HepG2 (cell line): ENCODE measurements around the gene SRRM2. TPM values are rescaled to one million over a fixed set of nuclear protein-coding genes. Genes with fewer than 3 reads are reported as not detected.
A peak's percentile ranks its signal among the peaks of the same experiment; 100 is the strongest.

Experiments
- GATA4 ChIP-seq: sonication (generic); IDR thresholded peaks from 2 replicates; pipeline ENCODE4 v1.6.1; 2016; ENCODE audit warnings: antibody characterized with exemption, low read depth, borderline replicate concordance
- HOXA3 ChIP-seq: sonication (generic); formaldehyde crosslinking; IDR thresholded peaks from 2 replicates; pipeline ENCODE4 v1.5.0; 2020; ENCODE audit warnings: missing genetic modification reagents
- MAZ ChIP-seq, 2 experiments: sonication (generic) in 1 of 2; formaldehyde crosslinking in 1 of 2; IDR thresholded peaks; 2 replicates each; pipeline versions ENCODE4 v1.5.0 to v1.6.1; 2012 to 2020; ENCODE audit warnings: low read depth in 2 of 2, mild to moderate bottlenecking in 2 of 2, borderline replicate concordance in 1 of 2, improper control_type of control experiment in 1 of 2, low read length in 1 of 2, missing genetic modification reagents in 1 of 2, moderate library complexity in 1 of 2
- MIER2 ChIP-seq: IDR thresholded peaks from 2 replicates; pipeline ENCODE4 v1.6.1; 2016; ENCODE audit warnings: missing biosample characterization, missing genetic modification reagents
- MTA1 ChIP-seq: sonication (generic); formaldehyde crosslinking; IDR thresholded peaks from 2 replicates; pipeline ENCODE4 v1.4.0; 2020; ENCODE audit warnings: missing genetic modification reagents, mild to moderate bottlenecking, borderline replicate concordance
- PHB2 ChIP-seq: fragments of 450-650 bp; IDR thresholded peaks from 2 replicates; pipeline ENCODE4 v1.6.1; 2018; ENCODE audit not compliant: partially characterized antibody
- POGZ ChIP-seq: sonication (generic); formaldehyde crosslinking; IDR thresholded peaks from 2 replicates; pipeline ENCODE4 v1.4.0; 2020; ENCODE audit warnings: mild to moderate bottlenecking, missing genetic modification reagents
- PRMT3 ChIP-seq: sonication (generic); formaldehyde crosslinking; IDR thresholded peaks from 2 replicates; pipeline ENCODE4 v1.8.1; 2022; ENCODE audit warnings: low read depth, mild to moderate bottlenecking, moderate library complexity, missing genetic modification reagents, borderline replicate concordance
- REPIN1 ChIP-seq: sonication (generic); formaldehyde crosslinking; IDR thresholded peaks from 2 replicates; pipeline ENCODE4 v1.8.0; 2022; ENCODE audit warnings: missing genetic modification reagents, low read depth, mild to moderate bottlenecking, borderline replicate concordance
- SIX4 ChIP-seq: sonication (generic); formaldehyde crosslinking; IDR thresholded peaks from 2 replicates; pipeline ENCODE4 v1.4.0; 2020; ENCODE audit warnings: missing genetic modification reagents
- YY1 ChIP-seq: IDR thresholded peaks from 2 replicates; pipeline ENCODE4 v1.6.1; 2011; ENCODE audit warnings: low read length, low read depth, moderate library complexity, mild to moderate bottlenecking; ENCODE audit not compliant: insufficient read depth, insufficient replicate concordance
- ZNF430 ChIP-seq: sonication (generic); formaldehyde crosslinking; IDR thresholded peaks from 2 replicates; pipeline ENCODE4 v1.9.0; 2021; ENCODE audit warnings: mild to moderate bottlenecking, missing genetic modification reagents
- ZNF44 ChIP-seq: sonication (generic); formaldehyde crosslinking; IDR thresholded peaks from 2 replicates; pipeline ENCODE4 v1.5.1; 2020; ENCODE audit warnings: mild to moderate bottlenecking, missing genetic modification reagents
- ZNF441 ChIP-seq: sonication (generic); formaldehyde crosslinking; IDR thresholded peaks from 2 replicates; pipeline ENCODE4 v1.7.0; 2021; ENCODE audit warnings: missing genetic modification reagents, borderline replicate concordance
- ZNF446 ChIP-seq: sonication (generic); formaldehyde crosslinking; IDR thresholded peaks from 2 replicates; pipeline ENCODE4 v1.5.0; 2020; ENCODE audit warnings: mild to moderate bottlenecking, missing genetic modification reagents
- ZNF546 ChIP-seq: sonication (generic); formaldehyde crosslinking; conservative IDR thresholded peaks from 2 replicates; pipeline ENCODE4 v1.8.1; 2023; ENCODE audit warnings: mild to moderate bottlenecking, missing genetic modification reagents
- ZNF577 ChIP-seq: sonication (generic); formaldehyde crosslinking; IDR thresholded peaks from 2 replicates; pipeline ENCODE4 v1.4.0; 2020; ENCODE audit warnings: mild to moderate bottlenecking, low read depth, missing genetic modification reagents, borderline replicate concordance
- ZNF891 ChIP-seq: sonication (generic); formaldehyde crosslinking; IDR thresholded peaks from 2 replicates; pipeline ENCODE4 v1.5.0; 2020; ENCODE audit warnings: mild to moderate bottlenecking, missing genetic modification reagents
- ZSCAN25 ChIP-seq: sonication (generic); formaldehyde crosslinking; IDR thresholded peaks from 2 replicates; pipeline ENCODE4 v1.8.0; 2022; ENCODE audit warnings: mild to moderate bottlenecking, missing genetic modification reagents
- polyA plus RNA-seq, 8 experiments: library from polyadenylated mRNA; depleted of rRNA in 3 of 8; stranded (reverse) in 7 of 8; unstranded in 1 of 8; fragments of >200 nt; fragmentation: Illumina TruSeq in 4 of 8; extraction: Trizol in 4 of 8; gene quantifications; 2 replicates each; pipeline versions ENCODE4 v1.2.1 to v1.2.3, GENCODE V29; 2011 to 2016; ENCODE audit warnings: low read depth in 4 of 8, missing spikeins in 1 of 8, mixed read lengths in 1 of 8; ENCODE audit not compliant: insufficient read depth in 1 of 8
- total RNA-seq, 5 experiments: library from RNA; depleted of rRNA; stranded (reverse); fragments of >200 nt; fragmentation: Illumina TruSeq; extraction: Trizol; gene quantifications; 2 replicates each; pipeline ENCODE4 v1.2.3, GENCODE V29; 2016; ENCODE audit warnings: low read depth in 1 of 5
- TF ChIP-seq, protein P1 (sequence below): sonication (generic); formaldehyde crosslinking; IDR thresholded peaks from 2 replicates; pipeline ENCODE4 v1.5.1; 2020; ENCODE audit warnings: missing genetic modification reagents, mild to moderate bottlenecking, borderline replicate concordance
- TF ChIP-seq, protein P2 (sequence below): sonication (generic); formaldehyde crosslinking; IDR thresholded peaks from 2 replicates; pipeline ENCODE4 v1.5.1; 2020; ENCODE audit warnings: mild to moderate bottlenecking, moderate library complexity, missing genetic modification reagents
- TF ChIP-seq, protein P3 (sequence below): sonication (generic); formaldehyde crosslinking; IDR thresholded peaks from 2 replicates; pipeline ENCODE4 v1.8.1; 2023; ENCODE audit warnings: mild to moderate bottlenecking, missing genetic modification reagents
- TF ChIP-seq, protein P4 (sequence below): sonication (generic); formaldehyde crosslinking; IDR thresholded peaks from 2 replicates; pipeline ENCODE4 v1.5.0; 2020; ENCODE audit warnings: missing genetic modification reagents, mild to moderate bottlenecking, borderline replicate concordance

SRRM2 gene
- total and polyA plus RNA-seq, 2 of the 13 experiments (the other 11 are each of a cell fraction or from before 2014, with no cell fraction given): 50.4 to 112 TPM

DNA sequence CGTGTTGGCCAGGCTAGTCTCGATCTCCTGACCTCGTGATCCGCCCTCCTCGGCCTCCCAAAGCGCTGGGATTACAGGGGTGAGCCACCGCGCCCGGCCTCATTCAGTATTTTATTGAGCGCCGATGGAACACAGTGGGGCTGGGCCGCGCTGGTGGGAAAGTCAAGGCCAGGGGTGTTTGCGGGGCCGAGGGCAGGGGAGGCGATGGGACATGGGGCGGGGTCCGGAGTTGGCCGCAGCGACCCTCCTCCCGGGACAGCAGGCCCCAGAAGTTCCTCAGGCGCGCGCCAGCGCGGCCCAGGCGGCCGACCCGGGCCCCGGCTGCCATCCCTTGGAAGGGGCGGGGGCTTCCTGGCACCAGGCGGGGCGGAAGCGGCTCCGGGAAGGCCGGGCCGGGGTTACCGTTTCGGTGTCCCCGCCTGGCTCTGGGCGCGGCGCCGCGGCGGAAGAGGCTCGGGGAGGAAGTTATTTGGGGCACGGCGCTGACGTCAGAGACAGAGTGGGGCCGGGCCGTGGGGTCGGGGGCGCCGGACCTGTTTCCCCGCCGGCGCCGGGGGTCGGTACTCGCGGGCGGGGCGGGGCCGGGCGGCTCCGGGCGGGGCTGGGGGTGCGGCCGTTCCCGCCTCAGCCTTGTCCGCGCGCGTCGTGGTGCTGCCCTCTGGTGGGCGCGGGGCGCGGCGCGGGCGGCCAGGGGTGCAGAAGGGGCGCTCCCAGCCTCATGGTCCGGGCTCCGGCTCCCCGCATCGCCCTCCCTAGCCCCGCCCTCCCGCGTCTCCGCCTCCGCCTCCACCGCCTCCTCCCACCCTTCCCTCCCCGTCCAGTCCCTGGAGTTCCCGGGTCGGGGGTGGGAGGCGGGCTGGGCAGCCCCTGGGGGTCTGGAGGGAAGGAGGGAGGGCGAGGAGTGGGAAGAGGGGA is 31.5 kb upstream of the SRRM2 start (continued):
- no peak for TF ChIP-seq POGZ (CRISPR knock-in tag)
- no peak for TF ChIP-seq PRMT3 (CRISPR knock-in tag)
- TF ChIP-seq REPIN1 (CRISPR knock-in tag): no peak; the same call in 1 of the 2 replicates
- TF ChIP-seq, protein P1, sequence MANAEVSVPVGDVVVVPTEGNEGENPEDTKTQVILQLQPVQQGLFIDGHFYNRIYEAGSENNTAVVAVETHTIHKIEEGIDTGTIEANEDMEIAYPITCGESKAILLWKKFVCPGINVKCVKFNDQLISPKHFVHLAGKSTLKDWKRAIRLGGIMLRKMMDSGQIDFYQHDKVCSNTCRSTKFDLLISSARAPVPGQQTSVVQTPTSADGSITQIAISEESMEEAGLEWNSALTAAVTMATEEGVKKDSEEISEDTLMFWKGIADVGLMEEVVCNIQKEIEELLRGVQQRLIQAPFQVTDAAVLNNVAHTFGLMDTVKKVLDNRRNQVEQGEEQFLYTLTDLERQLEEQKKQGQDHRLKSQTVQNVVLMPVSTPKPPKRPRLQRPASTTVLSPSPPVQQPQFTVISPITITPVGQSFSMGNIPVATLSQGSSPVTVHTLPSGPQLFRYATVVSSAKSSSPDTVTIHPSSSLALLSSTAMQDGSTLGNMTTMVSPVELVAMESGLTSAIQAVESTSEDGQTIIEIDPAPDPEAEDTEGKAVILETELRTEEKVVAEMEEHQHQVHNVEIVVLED (CRISPR knock-in tag): peak; percentile 63; the same call in 1 of the 2 replicates
- TF ChIP-seq MTA1 (CRISPR knock-in tag): peak; percentile 72; the same call in 1 of the 2 replicates
- peak; percentile 33; the same call in 1 of the 2 replicates for TF ChIP-seq ZSCAN25 (CRISPR knock-in tag)
- no peak for TF ChIP-seq GATA4
- 0 out of 2 replicates have a peak, but pooled peaks have one; percentile 39 for TF ChIP-seq ZNF546 (CRISPR knock-in tag)
- TF ChIP-seq, protein P2, sequence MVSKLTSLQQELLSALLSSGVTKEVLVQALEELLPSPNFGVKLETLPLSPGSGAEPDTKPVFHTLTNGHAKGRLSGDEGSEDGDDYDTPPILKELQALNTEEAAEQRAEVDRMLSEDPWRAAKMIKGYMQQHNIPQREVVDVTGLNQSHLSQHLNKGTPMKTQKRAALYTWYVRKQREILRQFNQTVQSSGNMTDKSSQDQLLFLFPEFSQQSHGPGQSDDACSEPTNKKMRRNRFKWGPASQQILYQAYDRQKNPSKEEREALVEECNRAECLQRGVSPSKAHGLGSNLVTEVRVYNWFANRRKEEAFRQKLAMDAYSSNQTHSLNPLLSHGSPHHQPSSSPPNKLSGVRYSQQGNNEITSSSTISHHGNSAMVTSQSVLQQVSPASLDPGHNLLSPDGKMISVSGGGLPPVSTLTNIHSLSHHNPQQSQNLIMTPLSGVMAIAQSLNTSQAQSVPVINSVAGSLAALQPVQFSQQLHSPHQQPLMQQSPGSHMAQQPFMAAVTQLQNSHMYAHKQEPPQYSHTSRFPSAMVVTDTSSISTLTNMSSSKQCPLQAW (CRISPR knock-in tag): no peak
- TF ChIP-seq ZNF446 (CRISPR knock-in tag): no peak
- TF ChIP-seq PHB2: no peak
- no peak for TF ChIP-seq ZNF577 (CRISPR knock-in tag)
- TF ChIP-seq YY1: peak; percentile 84
- peak; percentile 76; the same call in 1 of the 2 replicates for TF ChIP-seq ZNF891 (CRISPR knock-in tag)
- TF ChIP-seq SIX4 (CRISPR knock-in tag): no peak
- TF ChIP-seq ZNF430 (CRISPR knock-in tag): no peak
- no peak for TF ChIP-seq ZNF44 (CRISPR knock-in tag)
- TF ChIP-seq MAZ (IDR thresholded peaks at IDR 0.05; ENCODE audit: borderline replicate concordance, low read depth, low read length): peak; percentile 77
- peak; percentile 94 for TF ChIP-seq MAZ (CRISPR knock-in tag; IDR thresholded peaks at IDR 0.05; ENCODE audit: low read depth)
- TF ChIP-seq, protein P3, sequence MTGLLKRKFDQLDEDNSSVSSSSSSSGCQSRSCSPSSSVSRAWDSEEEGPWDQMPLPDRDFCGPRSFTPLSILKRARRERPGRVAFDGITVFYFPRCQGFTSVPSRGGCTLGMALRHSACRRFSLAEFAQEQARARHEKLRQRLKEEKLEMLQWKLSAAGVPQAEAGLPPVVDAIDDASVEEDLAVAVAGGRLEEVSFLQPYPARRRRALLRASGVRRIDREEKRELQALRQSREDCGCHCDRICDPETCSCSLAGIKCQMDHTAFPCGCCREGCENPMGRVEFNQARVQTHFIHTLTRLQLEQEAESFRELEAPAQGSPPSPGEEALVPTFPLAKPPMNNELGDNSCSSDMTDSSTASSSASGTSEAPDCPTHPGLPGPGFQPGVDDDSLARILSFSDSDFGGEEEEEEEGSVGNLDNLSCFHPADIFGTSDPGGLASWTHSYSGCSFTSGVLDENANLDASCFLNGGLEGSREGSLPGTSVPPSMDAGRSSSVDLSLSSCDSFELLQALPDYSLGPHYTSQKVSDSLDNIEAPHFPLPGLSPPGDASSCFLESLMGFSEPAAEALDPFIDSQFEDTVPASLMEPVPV (CRISPR knock-in tag): no peak
- TF ChIP-seq MIER2 (CRISPR knock-in tag): no peak
- peak; percentile 98 for TF ChIP-seq HOXA3
- TF ChIP-seq, protein P4, sequence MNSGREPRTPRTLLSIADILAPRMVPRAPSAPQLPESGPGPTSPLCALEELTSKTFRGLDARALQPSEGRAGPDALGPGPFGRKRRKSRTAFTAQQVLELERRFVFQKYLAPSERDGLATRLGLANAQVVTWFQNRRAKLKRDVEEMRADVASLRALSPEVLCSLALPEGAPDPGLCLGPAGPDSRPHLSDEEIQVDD (CRISPR knock-in tag): 0 out of 2 replicates have a peak, but pooled peaks have one; percentile 20
- TF ChIP-seq ZNF441 (CRISPR knock-in tag): 0 out of 2 replicates have a peak, but pooled peaks have one; percentile 13
